HUDEP-2 (cell line): Measurements from ENCODE around the gene NRXN3.

Source experiments
- DNase-seq, 76 experiments: peaks; one replicate each; lab custom pipeline; 2025; ENCODE audit not compliant: unreplicated experiment in 76 of 76; lab: John Stamatoyannopoulos, UW

The NRXN3 gene

GRCh38 chr14:78238141-78238540 is 68.0 kb downstream of the NRXN3 start:
- no peak for DNase-seq

DNA sequence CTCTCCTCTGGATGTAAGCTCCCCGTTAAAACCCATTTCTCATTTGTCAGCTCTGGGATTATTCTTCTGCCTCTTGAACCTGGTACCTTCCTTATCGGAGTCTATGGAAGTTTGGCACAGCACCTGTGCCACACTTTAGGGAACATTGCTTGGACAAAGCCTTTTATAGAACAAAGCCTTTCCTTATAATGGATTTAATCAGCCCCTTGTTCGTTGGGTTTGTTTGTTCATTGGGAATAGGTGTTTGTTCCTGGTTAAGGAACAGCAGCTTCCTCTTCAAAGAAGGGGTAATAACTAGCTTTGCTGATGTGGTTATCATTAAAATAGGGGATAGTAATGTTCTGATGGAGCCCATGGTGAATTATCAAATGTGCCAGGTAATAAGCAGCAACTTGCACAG is 70.4 kb downstream of the NRXN3 start:
- no peak for DNase-seq

- DNase-seq = no peak
Observed at GRCh38 chr14:78242086-78242485, 71.9 kb downstream of the NRXN3 start.

GRCh38 chr14:78243187-78243586 is 73.0 kb downstream of the NRXN3 start:
- no peak for DNase-seq

- DNase-seq = no peak
Observed at GRCh38 chr14:78245238-78245637, 75.1 kb downstream of the NRXN3 start.

DNA sequence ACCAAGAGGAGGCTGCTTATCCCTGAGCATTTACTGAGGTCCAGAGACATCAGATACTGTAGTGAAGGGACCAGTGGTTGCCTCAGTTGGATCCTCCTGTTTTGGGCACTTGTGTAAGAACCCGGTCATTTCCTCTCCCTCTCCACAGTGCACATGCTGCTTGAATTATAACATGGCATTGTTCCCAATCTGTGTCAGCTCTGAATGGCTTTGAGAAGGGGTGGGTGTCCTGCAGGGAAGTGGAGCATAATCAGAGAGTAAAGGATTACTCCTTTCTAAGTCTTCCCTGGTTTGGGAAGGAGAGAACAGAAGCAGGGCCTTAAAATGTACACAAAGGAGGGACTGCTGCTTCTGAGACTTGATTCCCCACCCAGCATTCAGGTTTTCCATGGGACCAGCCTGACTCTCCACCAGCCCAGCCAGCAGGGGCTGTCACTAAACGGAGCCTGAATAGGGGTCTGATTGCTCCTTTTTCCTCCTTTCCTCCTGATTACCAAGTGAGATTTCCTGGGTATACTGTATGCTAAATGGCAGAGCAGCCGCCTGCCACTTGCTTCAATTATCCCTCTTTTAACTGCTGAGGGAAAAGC is 78.4 kb downstream of the NRXN3 start:
- DNase-seq = no peak

DNA sequence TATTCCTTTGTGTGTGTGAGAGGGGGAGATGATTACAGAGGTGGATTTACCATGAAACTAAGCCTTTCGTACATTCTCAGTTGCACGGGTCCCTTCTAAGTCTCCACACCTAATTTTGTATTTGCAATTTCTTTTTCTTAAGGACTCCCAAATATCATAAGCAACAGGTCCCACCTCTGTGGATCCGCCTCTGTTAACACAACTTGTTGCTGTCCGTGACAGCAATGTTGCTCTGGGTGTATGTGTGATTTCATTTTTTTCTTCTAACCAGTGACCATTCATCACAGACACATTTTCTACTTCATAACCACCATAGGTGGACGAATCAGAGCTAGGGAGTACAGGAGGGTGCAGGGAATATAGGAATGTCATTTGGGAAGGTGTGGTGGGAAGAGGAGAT is 81.1 kb downstream of the NRXN3 start:
- no peak for DNase-seq

DNA sequence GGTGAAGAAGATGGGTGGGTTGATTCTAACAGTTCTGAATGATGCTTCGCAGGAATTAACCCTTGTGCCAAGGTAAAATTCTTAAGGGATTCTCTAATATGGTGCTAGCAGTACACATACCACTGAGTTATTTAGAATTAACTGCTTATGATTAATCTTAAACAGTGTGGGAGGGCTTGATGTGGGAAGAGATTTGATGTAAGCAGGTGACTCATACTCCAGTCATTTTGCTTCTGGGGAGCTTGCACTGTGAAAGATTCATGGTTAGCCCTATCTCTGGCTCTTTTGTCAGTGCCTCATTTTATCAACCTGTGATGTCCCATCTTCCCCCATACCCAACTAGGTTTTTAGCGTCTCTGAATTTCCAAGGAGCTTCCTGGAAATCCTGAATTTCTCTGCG is 83.8 kb downstream of the NRXN3 start:
- DNase-seq = no peak

GRCh38 chr14:78254911-78255461 is 84.8 kb downstream of the NRXN3 start:
- DNase-seq = peak in 4 of 76 experiments; percentile 7 to 33 (median 16)

- DNase-seq = peak in 1 of 76 experiments; percentile 7
Observed at GRCh38 chr14:78259831-78260230, 89.7 kb downstream of the NRXN3 start.

- DNase-seq = peak in 17 of 76 experiments; percentile 2 to 58 (median 25)
Observed at GRCh38 chr14:78278464-78279250, 108.5 kb downstream of the NRXN3 start.

- DNase-seq = no peak
Observed at GRCh38 chr14:78282437-78282836, 112.3 kb downstream of the NRXN3 start.

DNA sequence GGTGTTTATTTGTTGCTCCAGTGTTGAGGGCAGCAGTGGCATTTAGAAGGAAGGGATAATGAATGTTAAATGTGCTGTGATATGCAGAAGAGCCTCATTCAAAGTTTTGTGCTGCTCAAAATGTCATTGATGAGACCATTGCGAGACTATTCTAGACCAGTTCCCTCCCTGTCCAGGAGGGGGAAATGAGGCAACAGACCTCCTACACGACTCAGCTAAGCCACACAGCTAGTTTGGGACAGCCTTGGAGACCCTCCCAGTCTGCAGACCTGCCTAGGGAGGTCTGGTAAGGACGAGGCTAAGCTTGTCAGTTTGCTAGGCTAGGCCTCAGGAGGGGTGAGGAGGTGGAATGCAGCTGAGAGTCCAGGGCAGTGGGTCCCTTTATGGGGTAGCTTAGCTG is 116.0 kb downstream of the NRXN3 start:
- no peak for DNase-seq

GRCh38 chr14:78292003-78292402 is 121.8 kb downstream of the NRXN3 start:
- DNase-seq = no peak

DNA sequence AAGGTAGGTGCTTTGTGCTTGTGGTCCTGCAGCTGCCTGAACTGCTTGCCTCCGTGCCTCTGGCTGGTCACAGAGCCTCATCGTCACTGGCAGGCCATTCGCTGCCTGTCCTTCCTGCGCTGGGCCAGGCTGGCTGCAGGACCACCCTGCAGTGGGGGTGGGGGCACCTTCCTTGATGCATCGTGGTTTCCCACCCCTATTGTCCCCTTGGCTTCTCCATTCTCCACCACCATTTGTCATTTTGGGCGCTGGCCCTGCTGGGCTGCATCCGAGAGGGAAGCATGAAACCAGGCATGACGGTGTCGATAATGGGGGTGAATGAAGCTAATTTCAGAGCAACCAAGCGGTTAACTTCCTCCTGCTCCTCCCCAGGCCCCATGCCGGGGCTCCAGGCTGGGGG is 127.7 kb downstream of the NRXN3 start:
- no peak for DNase-seq

- no peak for DNase-seq
Observed at GRCh38 chr14:78298298-78298697, 128.1 kb downstream of the NRXN3 start.

- DNase-seq = no peak
Observed at GRCh38 chr14:78302841-78303240, 132.7 kb downstream of the NRXN3 start.

- no peak for DNase-seq
Observed at GRCh38 chr14:78307671-78308070, 137.5 kb downstream of the NRXN3 start.

GRCh38 chr14:78308079-78308478 is 137.9 kb downstream of the NRXN3 start:
- DNase-seq = no peak

GRCh38 chr14:78310272-78310671 is 140.1 kb downstream of the NRXN3 start:
- DNase-seq = no peak

- DNase-seq = no peak
Observed at GRCh38 chr14:78313499-78313898, 143.3 kb downstream of the NRXN3 start.

DNA sequence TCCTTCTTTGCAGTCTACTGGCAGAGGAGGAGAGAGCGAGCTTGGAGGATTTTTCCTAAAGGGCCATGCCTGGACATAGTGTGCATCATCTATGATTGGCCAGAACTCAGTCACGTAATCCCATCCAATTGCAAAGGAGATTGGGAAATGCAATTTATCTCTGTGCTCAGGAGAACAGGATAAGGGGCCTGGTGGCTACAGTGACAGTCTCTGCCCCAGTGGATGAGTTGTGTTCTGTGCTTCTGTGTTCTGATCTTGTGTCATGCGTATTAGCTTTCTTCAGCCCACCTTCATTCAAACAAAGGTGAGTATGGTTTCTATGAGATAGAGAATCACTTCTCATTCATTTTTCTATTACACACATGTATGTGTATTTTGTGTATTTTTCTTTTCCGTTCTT is 144.3 kb downstream of the NRXN3 start:
- DNase-seq = no peak
